SW480 (cell line): ENCODE results near the gene BRSK2.
A peak's percentile ranks its signal among the peaks of the same experiment; 100 is the strongest.

Experiments used
- DNase-seq: peaks from one replicate; pipeline ENCODE4 v3.0.0-alpha.2; 2016; ENCODE audit warnings: low spot score

Gene BRSK2

DNA sequence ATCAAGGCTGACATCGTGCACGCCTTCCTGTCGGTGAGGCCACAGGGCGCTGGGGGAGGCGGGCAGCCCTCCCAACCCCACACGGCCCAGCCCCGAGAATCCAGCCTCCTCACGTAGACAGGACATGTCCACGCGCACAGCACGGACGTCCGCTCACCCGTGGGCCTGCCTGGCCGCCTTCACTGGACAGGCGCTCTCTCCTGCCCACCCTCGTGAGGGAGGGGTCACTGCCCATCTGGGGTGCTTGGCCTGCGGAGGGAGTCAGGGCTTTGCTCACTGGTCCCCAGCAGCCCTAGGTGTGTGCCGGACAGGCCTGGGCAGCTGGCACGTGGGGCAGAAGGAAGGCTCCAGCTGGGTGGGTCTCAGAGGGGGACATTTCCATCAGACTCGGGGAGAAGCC, 64.8 kb downstream of the BRSK2 start:
- DNase-seq = no peak

DNA sequence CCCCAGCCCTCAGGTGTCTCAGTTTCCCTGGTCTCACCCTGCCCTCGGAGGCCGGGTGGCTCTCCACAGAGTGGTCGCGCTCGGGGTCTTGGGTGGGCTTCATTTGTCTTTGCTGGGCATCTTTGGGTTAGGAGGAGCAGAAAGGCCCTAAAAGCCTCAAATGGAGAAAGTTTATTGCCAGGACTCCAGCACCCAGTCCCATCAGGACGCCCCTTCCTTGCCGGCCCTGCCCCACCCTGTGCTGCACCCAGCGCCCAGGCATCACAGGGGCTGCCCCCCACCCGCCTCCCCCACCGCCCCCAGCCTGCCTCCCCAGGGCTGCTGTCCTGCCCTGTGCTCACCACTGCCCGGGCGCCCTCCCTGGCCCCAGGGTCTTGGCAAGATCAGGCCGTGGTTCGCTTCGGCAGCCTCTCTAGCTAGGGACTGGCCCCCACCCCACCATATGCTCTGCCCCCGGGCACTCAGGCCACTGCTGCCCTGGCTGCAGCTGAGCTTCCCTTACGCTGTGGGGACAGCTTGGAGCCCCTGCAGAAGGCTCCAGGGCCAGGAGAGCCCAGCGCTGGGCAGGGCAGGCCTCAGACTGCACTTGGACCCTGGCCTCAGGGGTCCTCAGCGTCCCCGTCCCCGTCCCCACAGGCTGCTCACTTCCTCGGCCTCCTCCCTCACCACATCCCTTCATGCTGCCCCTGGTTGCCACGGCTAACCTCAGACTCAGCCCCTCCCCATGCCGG, 65.5 kb downstream of the BRSK2 start:
- DNase-seq = no peak

DNA sequence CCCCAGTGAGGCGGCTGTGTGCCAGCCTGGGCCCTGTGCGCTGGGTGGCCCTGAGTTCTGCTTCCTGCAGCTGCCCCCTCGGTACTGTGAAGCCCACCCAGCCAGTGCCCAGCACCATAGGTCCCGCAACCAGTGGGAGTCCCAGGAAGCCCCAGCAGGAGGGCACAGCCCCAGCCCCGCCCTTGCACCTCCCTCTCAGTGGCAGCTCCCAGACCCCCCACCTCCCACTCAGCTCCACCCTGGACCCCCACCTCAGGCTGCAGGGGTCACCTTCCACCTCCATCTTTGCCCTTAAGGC, 66.0 kb downstream of the BRSK2 start:
- no peak for DNase-seq

DNA sequence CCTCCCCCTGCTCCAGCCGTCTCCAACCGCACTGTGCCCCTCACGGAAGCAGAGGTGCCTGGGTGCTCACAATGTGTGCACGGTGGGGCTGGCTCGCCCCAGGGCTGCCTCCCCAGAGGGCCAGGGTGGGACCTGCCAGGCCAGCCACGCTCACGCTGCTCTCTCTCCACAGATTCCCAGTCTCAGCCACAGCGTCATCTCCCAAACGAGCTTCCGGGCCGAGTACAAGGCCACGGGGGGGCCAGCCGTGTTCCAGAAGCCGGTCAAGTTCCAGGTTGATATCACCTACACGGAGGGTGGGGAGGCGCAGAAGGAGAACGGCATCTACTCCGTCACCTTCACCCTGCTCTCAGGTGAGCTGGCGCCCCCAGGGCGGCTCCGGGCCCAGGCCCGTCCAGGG, 66.4 kb downstream of the BRSK2 start:
- no peak for DNase-seq

DNA sequence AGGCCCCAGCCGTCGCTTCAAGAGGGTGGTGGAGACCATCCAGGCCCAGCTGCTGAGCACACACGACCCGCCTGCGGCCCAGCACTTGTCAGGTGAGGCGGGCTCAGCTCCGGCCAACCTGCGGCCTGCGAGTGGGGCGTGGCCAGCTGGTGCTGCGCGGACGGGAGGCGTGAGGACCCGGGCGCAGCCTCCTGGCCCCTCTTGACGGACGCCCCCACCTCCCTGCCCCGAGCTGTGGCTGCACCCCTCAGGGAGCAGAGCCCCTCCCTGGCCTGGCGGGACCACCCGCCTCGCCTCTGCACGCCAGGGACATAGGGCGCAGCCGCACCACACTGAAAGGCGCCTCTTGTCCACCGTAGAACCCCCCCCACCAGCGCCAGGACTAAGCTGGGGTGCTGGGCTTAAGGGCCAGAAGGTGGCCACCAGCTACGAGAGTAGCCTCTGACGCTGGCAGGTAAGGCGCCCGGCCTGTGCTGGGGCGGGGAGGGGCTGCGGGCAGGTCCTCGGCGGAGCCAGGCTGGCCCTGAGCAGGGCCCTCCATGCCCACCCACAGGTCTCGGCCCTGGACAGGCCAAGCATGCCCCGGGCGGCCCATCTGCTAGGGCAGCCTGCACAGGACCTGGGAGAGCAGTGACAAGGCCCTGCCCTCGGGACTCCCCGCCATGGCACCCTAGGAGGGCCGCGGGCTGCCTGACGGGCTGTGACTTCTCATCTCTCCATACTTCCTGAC, 67.0 kb downstream of the BRSK2 start:
- DNase-seq = no peak

DNA sequence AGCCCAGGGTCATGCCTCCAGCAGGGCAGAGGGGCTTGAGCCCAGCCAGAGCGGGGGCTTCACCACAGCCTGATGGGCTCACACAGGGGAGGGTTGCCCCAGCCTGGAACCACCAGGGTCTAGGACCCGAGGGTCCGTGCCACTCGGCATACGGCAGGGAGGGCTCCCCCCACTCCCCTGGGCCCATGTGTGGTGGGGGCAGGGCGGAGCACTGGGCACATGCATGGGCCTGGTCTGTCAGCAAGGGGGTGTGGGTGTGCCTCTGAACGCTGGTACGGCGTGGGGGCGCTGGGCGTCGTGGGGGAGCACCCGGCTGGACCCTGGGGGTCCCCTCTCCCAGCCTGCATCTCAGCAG, 67.6 kb downstream of the BRSK2 start:
- DNase-seq = no peak

DNA sequence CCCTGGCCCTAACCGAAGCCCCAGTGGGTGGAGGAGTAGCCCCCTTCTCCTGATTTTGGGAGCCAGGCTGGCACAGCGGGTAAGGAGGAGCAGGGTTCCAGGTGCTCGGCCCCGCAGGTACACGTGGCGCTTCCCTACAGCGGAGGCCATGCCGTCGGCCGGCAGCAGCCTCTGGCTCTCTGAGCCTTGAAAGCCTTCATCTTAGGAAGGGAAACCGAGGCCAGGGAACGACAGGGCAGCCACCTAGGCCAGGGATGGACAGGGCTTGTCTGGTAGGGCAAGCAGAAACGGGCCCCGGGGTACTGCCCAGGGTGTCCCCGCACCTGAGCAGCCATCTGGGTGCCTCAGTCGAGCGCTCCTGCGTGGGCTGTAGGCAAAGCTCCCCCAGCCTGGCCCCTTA, 68.1 kb downstream of the BRSK2 start:
- no peak for DNase-seq

DNA sequence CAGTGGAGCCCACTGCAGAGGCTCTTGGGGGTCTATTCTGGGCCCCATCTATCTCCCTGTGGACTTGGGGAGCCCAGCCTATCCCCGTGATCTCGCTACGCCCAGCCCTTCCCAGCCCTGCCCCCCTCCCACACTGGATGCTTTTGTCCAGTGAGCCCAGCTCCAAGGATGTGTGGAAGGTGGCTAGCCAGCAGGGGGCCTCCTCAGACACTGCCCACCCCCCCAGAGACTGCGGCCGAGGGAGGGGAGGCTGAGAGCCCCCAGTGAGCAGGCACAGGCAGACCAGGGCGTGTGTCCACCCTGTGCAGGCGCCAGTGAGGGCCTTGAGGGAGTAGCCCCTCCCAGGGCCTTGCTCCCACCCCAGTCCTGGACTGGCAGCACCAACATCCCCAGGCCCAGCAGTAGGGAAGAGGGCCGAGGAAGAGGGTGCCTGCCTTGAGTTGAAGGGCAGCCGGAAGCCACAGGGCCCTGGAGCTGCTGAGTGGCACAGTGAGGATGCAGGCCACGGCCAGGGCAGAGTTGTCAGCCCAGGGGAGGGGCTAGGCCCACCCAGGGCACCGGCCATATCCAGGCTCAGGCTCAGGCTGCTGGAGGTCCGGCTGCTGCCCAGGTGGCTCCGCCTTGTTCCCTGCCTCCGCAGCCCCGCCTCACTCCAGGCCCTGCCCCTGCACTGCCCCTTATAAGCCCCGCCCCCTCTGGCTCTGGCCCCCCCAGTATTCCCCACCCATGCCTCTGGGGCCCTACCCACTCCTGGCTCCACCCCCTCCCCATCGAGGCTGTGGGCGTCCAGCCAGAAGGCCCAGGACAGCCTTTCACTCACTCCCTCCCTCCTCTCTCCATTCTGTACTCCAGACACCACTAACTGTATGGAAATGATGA, 68.8 kb downstream of the BRSK2 start:
- peak; percentile 58 for DNase-seq

DNA sequence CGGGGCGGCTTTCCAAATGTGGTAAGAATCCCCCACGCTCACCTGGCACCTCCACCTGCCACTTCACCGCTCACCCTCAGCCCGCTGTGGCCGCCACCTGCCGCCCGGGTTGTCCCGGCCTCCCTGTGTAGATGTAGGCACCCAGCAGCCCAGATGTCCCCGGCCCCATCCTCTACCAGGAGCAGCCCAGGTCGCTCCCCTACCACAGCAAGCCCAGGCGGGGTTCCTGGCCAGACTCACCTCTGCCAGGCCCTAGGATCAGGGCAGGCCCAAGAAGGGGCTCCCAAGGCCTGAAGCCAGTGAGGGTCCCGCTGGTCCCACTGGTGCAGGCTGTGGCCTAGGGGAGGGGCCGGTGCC, 69.5 kb downstream of the BRSK2 start:
- DNase-seq = no peak

DNA sequence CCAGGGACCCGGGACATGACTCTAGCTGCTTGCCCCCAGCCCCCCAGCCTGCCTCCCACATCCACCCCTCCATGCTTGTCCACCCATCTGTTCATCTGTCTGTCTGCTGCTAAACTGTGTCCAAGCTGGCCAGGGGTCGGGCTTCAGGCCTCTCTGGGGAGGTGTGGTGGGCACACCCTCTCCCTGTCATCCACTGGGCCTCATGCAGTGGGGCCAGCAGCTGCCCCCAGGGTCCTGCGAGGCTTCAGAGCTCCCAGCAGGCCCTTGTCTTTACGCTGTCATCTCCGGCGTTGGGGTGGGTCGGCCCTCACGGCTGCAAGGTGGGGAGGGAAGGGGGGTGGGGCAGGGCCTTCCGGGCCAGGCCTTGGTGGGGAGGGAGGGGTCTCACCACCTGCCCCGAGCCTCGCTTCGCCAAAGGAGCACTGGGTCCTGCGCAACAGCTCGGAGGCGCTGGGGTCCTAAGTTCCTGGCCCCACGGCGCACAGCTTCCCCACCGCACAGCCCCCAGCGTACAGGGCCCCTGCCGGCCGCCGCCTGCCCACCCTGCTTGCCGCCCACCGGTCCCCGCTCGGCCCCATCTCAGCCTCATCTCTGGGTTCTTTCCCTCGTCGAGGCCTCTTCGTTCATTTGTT, 70.1 kb downstream of the BRSK2 start:
- no peak for DNase-seq

DNA sequence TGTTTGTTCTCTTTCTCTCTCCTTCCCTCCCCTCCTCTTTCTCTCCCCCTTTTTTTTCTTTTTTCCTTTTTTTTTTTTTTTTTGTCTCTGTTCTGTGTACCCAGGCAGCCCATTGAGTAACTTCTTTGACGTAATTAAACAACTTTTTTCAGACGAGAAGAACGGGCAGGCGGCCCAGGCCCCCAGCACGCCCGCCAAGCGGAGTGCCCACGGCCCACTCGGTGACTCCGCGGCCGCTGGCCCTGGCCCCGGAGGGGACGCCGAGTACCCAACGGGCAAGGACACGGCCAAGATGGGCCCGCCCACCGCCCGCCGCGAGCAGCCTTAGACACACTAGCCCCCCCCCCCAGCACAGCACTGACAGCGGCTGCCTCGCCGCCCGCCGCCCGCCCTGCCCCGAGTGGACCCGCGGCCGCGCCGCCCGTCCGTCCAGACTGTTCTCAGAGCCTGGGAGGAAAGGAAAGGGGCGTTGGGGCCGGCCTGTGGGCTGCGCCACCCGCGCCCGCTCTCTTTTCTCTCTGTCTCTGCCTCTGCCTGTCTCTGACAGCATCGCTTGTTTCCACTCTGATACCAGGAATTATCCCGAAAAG, 70.8 kb downstream of the BRSK2 start:
- no peak for DNase-seq

DNA sequence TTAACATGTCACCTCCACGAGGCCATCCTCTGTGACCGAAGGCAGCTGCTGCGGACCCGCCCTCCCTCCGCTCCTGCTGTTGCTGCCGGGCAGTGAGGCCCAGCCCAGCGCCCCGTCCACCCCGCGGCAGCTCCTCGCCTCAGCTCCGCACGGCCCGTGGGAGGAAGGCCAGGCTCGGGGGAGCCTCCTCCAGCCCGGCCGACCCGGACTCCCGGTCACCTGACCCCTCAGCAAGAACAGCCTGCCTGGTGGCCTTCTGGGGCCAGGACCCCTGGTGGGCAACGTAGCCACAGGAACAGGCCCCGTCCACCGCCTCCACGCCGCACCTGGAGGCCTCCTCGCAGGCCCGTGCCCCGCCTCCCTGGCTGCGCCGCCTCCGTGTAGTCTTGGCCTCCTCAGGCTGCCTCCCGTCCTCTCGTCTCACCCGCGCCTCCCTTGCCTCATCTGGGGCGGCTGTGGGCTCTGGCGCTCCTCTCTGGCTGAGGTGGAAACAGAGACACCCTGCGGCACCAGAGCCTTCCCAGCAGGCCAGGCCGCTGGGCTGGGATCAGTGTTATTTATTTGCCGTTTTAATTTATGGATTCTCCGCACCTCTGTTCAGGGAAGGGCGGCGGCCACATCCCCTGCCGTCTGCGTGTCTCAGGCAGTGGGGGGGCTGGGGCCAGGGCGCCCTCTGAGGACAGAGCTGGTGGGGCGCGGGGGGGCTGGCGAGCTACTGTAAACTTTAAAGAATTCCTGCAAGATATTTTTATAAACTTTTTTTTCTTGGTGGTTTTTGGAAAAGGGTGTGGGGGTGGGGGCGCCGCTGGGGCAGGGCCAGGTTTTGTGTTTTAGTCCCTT, 71.5 kb downstream of the BRSK2 start:
- no peak for DNase-seq

DNA sequence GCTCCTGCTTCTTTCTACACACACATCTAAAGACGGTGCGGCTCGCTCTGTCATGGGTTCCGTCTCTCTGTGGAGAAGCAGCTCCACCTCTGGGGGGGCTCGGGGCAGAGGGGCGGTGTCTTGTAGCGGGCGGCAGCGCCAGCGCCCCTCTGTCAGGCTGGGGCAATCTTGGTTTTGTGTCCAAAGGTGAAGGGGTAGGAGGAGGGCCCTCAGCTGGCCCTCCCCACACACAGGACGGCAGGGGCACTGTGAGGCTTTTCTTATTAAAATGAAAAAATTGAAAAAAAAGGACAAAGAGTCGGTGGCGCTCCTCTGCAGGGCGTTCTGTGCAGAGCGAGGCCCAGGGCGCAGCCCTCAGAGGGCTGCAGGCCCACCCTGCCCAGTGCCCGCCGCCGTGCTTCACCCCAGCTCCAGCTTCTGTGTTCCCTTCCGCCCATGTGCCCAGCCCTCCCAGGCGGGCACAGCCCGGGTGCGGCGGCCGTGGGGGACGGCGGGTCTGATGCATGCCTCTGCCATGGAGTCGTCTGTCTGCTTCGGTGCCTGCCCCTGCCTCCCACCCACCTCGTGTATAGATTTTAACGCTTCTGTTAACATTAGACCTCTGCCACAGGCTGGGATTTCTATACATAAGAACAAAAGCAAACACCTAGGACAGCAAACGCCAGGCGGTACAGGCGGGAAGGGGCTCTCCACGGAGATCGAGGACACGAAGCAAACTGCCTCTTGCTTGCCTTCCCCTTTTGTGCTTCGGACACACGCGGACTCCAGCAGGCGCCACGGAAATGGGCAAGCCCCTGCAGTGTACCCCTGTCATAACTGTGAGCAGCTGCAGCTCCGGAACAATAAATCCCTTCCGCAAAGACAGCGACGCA, 72.3 kb downstream of the BRSK2 start:
- no peak for DNase-seq

DNA sequence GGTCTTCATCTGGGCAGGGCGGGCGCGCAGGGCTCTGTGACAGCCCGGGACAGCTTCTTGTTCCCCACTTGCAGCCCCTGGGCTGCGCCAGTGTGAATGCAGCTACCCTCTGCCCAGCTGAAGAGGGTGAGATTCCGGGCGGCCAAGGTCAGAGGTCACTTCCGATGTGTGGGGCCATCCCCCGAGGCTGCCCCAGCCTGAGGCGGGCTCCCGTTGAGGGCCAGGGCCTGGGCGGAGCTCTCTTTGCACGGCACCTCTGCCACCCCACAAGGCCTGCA, 72.9 kb downstream of the BRSK2 start:
- DNase-seq = no peak

DNA sequence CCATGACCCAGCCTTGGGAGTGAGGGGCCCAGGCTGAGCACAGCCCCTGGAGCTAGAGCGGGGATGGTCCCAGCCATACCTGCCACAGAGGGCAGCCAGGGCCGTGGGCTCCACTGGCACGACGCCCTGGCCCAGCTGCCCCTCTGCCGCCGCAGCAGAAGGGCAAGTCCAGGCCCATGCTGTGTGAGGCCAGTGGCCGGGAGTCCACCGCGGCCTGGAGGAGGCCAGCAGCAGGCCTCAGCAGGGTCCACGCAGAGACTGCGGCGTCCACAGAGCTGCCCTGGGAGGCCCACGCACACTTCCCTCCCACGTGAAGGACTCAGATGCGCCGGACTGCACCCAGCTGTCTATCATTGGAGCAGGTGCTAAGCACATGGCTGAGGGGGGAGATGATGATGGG, 73.3 kb downstream of the BRSK2 start:
- DNase-seq = no peak

DNA sequence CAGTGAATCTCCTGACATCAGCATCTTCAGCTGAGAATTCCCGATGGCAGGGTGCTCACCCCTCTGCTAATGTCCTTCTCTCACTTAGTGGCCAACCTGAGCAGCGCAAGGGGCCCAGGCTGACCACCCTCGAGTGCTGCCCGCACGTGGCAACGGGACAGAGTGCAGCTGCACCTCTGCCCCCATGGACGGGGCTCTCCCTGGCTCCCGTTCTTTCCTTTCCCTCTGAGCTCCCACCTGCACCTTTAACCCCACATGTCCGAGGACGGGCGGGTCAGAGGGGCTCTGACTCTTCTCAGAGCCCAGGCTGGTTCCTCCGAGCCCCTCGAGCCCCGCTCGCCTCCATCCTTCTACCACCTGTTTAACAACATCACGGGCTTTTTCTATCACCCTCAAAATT, 77.0 kb downstream of the BRSK2 start:
- DNase-seq = no peak

DNA sequence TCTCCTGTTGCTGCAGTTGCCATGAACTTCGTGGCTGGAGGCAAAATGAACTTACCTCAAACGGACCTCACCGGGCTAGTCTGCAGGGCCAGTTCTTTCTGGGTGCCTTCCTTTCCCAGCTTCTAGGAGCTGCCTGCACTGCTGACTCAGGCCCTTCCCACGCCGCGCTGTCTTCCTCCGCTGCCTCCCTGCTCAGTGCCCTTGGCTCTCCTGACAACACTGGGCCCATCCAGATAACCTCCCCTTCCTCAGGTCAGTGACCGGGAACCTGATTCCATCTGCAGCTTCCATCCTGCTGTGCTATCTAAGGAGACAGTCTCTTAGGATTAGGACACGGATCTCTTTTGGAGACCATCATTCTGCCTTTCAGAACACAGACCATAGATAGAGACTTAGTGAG, 77.5 kb downstream of the BRSK2 start:
- DNase-seq = no peak

DNA sequence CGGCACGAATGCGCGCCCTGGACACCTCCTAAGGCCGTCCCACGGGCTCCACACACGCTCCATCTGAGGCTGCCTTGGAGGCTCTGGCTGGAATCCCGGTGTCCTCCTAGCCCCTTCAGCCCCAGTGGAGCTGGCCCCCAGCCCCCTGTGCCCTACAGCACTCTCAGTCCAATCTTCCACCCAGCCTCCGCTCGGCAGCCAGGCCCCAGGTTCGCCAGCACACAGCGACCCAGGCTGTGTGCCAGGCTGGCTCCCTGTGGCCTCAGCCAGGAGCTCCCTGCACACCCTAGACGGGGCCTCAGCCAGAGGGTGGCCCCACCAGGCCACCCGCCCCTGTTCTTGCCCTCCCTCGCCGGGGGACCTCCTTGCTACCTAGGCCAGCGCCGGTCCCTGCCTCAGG, 78.3 kb downstream of the BRSK2 start:
- DNase-seq = no peak

DNA sequence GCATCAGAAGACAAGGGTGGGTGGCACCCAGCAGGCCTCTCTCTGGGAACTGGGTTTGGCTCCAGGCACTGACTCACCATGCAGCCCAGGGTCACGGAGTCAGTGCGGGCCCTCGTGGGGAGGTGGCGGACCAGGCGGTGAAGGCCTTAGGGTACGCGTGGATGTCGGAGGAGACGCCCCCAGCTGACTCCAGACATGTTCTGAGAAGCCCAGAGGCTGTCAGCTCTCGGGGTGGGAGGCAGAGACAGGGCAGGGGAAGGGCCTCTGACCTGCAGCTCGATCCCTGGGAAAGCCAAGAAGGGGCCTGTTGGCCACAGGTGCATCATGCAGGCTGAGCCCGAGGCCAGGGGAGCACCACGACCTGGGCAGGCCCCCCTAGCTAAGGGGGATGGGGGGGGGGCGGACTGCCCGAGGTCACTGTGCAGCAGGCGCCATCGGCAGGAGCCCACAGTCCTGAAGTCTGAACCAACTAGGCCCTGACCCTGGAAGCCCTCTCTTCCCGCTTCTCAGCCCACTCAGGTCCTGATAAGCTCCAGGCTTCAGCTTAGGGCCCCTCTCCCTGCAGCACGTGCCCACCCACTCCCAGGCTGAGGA, 78.8 kb downstream of the BRSK2 start:
- no peak for DNase-seq

DNA sequence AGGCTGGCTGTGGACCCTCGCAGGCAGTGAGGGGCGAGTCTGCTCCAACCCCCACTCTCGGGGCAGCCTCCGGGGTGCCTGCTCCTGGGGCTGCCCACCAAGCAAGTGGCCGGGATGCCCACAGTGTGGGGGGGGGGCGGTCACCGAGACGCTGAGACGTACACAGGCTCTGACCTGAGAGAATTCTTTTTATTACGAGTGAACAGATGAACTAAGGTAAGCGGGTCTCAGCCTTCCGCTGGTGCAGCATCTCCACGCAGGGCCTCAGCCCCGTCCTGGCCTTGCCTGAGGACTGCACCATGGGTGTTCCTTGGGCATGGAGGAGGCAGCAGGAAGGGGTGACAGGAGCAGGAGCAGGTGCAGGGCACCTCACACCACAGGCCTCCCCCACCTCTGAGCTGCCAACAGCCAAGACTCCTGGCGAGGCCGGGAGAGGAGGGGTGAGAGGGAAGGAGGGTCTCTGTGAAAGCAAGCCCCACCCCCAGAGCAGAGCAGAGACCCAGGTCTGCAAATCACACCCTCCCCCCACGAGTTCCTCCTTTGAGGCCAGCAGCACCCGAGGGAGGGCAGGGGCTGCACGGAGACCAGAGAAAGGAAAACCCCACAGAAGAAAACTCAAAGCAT, 79.7 kb downstream of the BRSK2 start:
- DNase-seq = no peak
